Karpas-422 (cell line): Measurements from ENCODE around the gene CGREF1. TPM values are rescaled to one million over a fixed set of nuclear protein-coding genes. Genes with fewer than 3 reads are reported as not detected.
"Not testable (repeated sequence)": the region's sequence is repeated elsewhere in the genome, so short reads cannot be mapped to it uniquely, and the experiment has no call there.

ENCODE experiments used
- DNase-seq: peaks from one replicate; pipeline ENCODE4 v3.0.0-alpha.2; 2015
- H2AFZ ChIP-seq: fragments of 200-600 bp; sonication (generic); 2 replicates; pipeline ENCODE4 v1.6.1; 2014; ENCODE audit warnings: antibody characterized with exemption, low read length, mixed read lengths
- H3K27ac ChIP-seq: fragments of 200-600 bp; sonication (generic); 2 replicates; pipeline ENCODE4 v1.5.1; 2014; ENCODE audit warnings: mild to moderate bottlenecking, low read length, moderate library complexity
- H3K27me3 ChIP-seq: fragments of 200-600 bp; sonication (generic); 2 replicates; pipeline ENCODE4 v1.6.1; 2014; ENCODE audit warnings: low read length, mixed read lengths
- H3K36me3 ChIP-seq: fragments of 200-600 bp; sonication (generic); 2 replicates; pipeline ENCODE4 v1.6.1; 2014; ENCODE audit warnings: low read length, mixed read lengths; ENCODE audit not compliant: insufficient read depth
- H3K4me1 ChIP-seq: fragments of 200-600 bp; sonication (generic); 2 replicates; pipeline ENCODE4 v1.6.1; 2014; ENCODE audit warnings: mild to moderate bottlenecking, low read length, mixed read lengths
- H3K4me2 ChIP-seq: fragments of 200-600 bp; sonication (generic); 2 replicates; pipeline ENCODE4 v1.6.1; 2014; ENCODE audit warnings: low read length, low read depth, mild to moderate bottlenecking; ENCODE audit not compliant: poor library complexity, severe bottlenecking
- H3K4me3 ChIP-seq: fragments of 200-600 bp; sonication (generic); 2 replicates; pipeline ENCODE4 v1.5.1; 2014; ENCODE audit warnings: mild to moderate bottlenecking, antibody characterized with exemption, low read length, mixed read lengths
- H3K79me2 ChIP-seq: fragments of 200-600 bp; sonication (generic); 2 replicates; pipeline ENCODE4 v1.6.1; 2014; ENCODE audit warnings: mild to moderate bottlenecking, low read length, mixed read lengths
- H3K9ac ChIP-seq: fragments of 200-600 bp; sonication (generic); 2 replicates; pipeline ENCODE4 v1.6.0; 2014; ENCODE audit warnings: low read length
- H3K9me2 ChIP-seq: fragments of 200-600 bp; sonication (generic), shearing (Covaris generic); replicated peaks from 2 replicates; pipeline ENCODE4 v1.6.0; 2014; ENCODE audit warnings: mild to moderate bottlenecking, low read length, moderate library complexity; ENCODE audit not compliant: insufficient read depth
- H3K9me3 ChIP-seq: fragments of 300-700, 200-600 bp; sonication (generic); 2 replicates; pipeline ENCODE4 v1.6.1; 2014; ENCODE audit warnings: low read length, mixed read lengths
- H4K20me1 ChIP-seq: fragments of 200-600 bp; sonication (generic); 2 replicates; pipeline ENCODE4 v1.6.1; 2014; ENCODE audit warnings: mild to moderate bottlenecking, antibody characterized with exemption, low read length, low read depth; ENCODE audit not compliant: insufficient read depth
- total RNA-seq: library from RNA; depleted of rRNA; stranded (reverse); fragments of >200 nt; shearing (Covaris generic); gene quantifications from 2 replicates; pipeline ENCODE4 v1.2.3, GENCODE V29; 2014; ENCODE audit warnings: low replicate concordance

The CGREF1 gene
- total RNA-seq, 1 experiment from 2014 or later, result not detected

- no peaks in the 10 kb centered on the region for H3K9me3 ChIP-seq
- H3K27me3 ChIP-seq, result no peaks in the 10 kb centered on the region
- H2AFZ ChIP-seq, result no peak within 1 kb of the TSS
- no peak for DNase-seq
- no peak within 1 kb of the TSS for H3K9ac ChIP-seq
- no peaks in the 10 kb centered on the region for H4K20me1 ChIP-seq
- H3K36me3 ChIP-seq, result no peaks in the 10 kb centered on the region
- no peak within 1 kb of the TSS for H3K4me3 ChIP-seq
- no peaks in the 10 kb centered on the region for H3K79me2 ChIP-seq
- H3K4me1 ChIP-seq, result peaks cover 29% of the 10 kb centered on the region
- no peak within 1 kb of the TSS for H3K4me2 ChIP-seq
- no peaks in the 10 kb centered on the region for H3K9me2 ChIP-seq
- no peak within 1 kb of the TSS for H3K27ac ChIP-seq
These were observed 40.4 kb downstream of the CGREF1 start, which contains the start of gene EMILIN1 for GRCh38 chr2:27078267-27079194. TSS of gene EMILIN1 (plus strand) at chr2:27078615. CDS start at chr2:27079066, 451 bp downstream.

- Histone ChIP-seq H4K20me1 (no peaks in the 10 kb centered on the region), H3K4me3 (no peak overlapping the region), H3K79me2 (no peaks in the 10 kb centered on the region), H3K4me1 (peaks cover 32% of the 10 kb centered on the region), H3K36me3 (no peaks in the 10 kb centered on the region), H3K27ac (no peak overlapping the region), H3K9me3 (no peaks in the 10 kb centered on the region), H3K9ac (no peak overlapping the region), H3K27me3 (no peaks in the 10 kb centered on the region), H2AFZ (no peak overlapping the region), H3K9me2 (no peaks in the 10 kb centered on the region), H3K4me2 (no peak overlapping the region)
- DNase-seq, result no peak
These were observed 41.7 kb downstream of the CGREF1 start for GRCh38 chr2:27077231-27077630.

- H4K20me1 ChIP-seq, result no peaks in the 10 kb centered on the region
- peaks cover under 1% of the 10 kb centered on the region; the same call in 1 of the 2 replicates for H3K79me2 ChIP-seq
- no peaks in the 10 kb centered on the region for H3K36me3 ChIP-seq
- H3K4me1 ChIP-seq, result peaks cover 27% of the 10 kb centered on the region
- no peak overlapping the region for H3K4me2 ChIP-seq
- H3K9ac ChIP-seq, result no peak overlapping the region
- no peaks in the 10 kb centered on the region for H3K9me2 ChIP-seq
- H3K9me3 ChIP-seq, result no peaks in the 10 kb centered on the region
- H2AFZ ChIP-seq, result no peak overlapping the region
- H3K4me3 ChIP-seq, result no peak overlapping the region
- no peak overlapping the region for H3K27ac ChIP-seq
- no peaks in the 10 kb centered on the region for H3K27me3 ChIP-seq
- DNase-seq, result no peak
These were observed 42.6 kb downstream of the CGREF1 start for GRCh38 chr2:27076323-27076722.

- not testable (repeated sequence) for H4K20me1 ChIP-seq, DNase-seq, H3K4me3 ChIP-seq, H3K36me3 ChIP-seq, H3K9me2 ChIP-seq, H3K79me2 ChIP-seq, H3K9me3 ChIP-seq, H3K27me3 ChIP-seq
- Histone ChIP-seq H3K4me2 (peak overlapping the region; percentile 37), H3K27ac (0 out of 2 replicates have a peak overlapping the region, but pooled peaks have one; percentile 12), H3K4me1 (peaks cover 25% of the 10 kb centered on the region), H3K9ac (peak overlapping the region; percentile 23; the same call in 1 of the 2 replicates), H2AFZ (peak overlapping the region; percentile 16; the same call in 1 of the 2 replicates)
These were observed 43.4 kb downstream of the CGREF1 start for GRCh38 chr2:27075566-27075871.

- Histone ChIP-seq H3K9me2 (no peaks in the 10 kb centered on the region), H3K9me3 (no peaks in the 10 kb centered on the region), H4K20me1 (no peaks in the 10 kb centered on the region; the same call in 1 of the 2 replicates), H3K36me3 (peaks cover under 1% of the 10 kb centered on the region; the same call in 1 of the 2 replicates), H3K4me3 (no peak overlapping the region; the same call in 1 of the 2 replicates), H3K79me2 (peaks cover 14% of the 10 kb centered on the region), H3K4me2 (peak overlapping the region; percentile 37), H3K9ac (peak overlapping the region; percentile 23), H3K27me3 (no peaks in the 10 kb centered on the region), H3K27ac (0 out of 2 replicates have a peak overlapping the region, but pooled peaks have one; percentile 12), H3K4me1 (peaks cover 31% of the 10 kb centered on the region), H2AFZ (peak overlapping the region; percentile 16; the same call in 1 of the 2 replicates)
- DNase-seq, result peak; percentile 65
These were observed 44.0 kb downstream of the CGREF1 start for GRCh38 chr2:27074738-27075565.

GRCh38 chr2:27073782-27074181 is 45.1 kb downstream of the CGREF1 start:
- H2AFZ ChIP-seq, result no peak overlapping the region

GRCh38 chr2:27072920-27073319 is 46.0 kb downstream of the CGREF1 start:
- no peaks in the 10 kb centered on the region for H3K9me2 ChIP-seq
- no peak for DNase-seq
- no peak overlapping the region for H3K4me3 ChIP-seq
- no peak overlapping the region for H3K9ac ChIP-seq
- H4K20me1 ChIP-seq, result no peaks in the 10 kb centered on the region; the same call in 1 of the 2 replicates
- no peak overlapping the region for H2AFZ ChIP-seq
- peaks cover 19% of the 10 kb centered on the region; the same call in 1 of the 2 replicates for H3K36me3 ChIP-seq
- no peak overlapping the region for H3K4me2 ChIP-seq
- no peaks in the 10 kb centered on the region for H3K27me3 ChIP-seq
- peaks cover 30% of the 10 kb centered on the region for H3K79me2 ChIP-seq
- peaks cover 36% of the 10 kb centered on the region for H3K4me1 ChIP-seq
- H3K27ac ChIP-seq, result no peak overlapping the region
- H3K9me3 ChIP-seq, result no peaks in the 10 kb centered on the region

More at GRCh38 chr2:27073782-27074181, 45.1 kb downstream of the CGREF1 start:
- Histone ChIP-seq H3K27ac (no peak overlapping the region), H3K9me3 (no peaks in the 10 kb centered on the region), H3K9ac (no peak overlapping the region), H4K20me1 (no peaks in the 10 kb centered on the region; the same call in 1 of the 2 replicates), H3K4me2 (no peak overlapping the region), H3K27me3 (no peaks in the 10 kb centered on the region), H3K36me3 (peaks cover 12% of the 10 kb centered on the region; the same call in 1 of the 2 replicates), H3K79me2 (peaks cover 26% of the 10 kb centered on the region), H3K9me2 (no peaks in the 10 kb centered on the region), H3K4me1 (peaks cover 36% of the 10 kb centered on the region), H3K4me3 (no peak overlapping the region)
- DNase-seq, result no peak
